GM12878 (cell line): ENCODE data around the gene PKM. TPM values are rescaled to one million over a fixed set of nuclear protein-coding genes. Genes with fewer than 3 reads are reported as not detected.

ENCODE experiments used
- CEBPB ChIP-seq, 2 experiments: fragments of 150-350 bp in 1 of 2; IDR thresholded peaks; 2 replicates each; pipeline ENCODE4 v1.6.1; 2012 to 2014; ENCODE audit warnings: low read depth in 2 of 2, low read length in 2 of 2, borderline replicate concordance in 1 of 2, inconsistent platforms in 1 of 2
- GABPA ChIP-seq: IDR thresholded peaks from 2 replicates; pipeline ENCODE4 v1.6.1; 2014; ENCODE audit warnings: antibody characterized with exemption, low read depth, mild to moderate bottlenecking, inconsistent platforms
- MEF2B ChIP-seq: fragments of 450-650 bp; IDR thresholded peaks from 2 replicates; pipeline ENCODE4 v1.6.1; 2018; ENCODE audit warnings: mild to moderate bottlenecking, moderate library complexity; ENCODE audit not compliant: partially characterized antibody, poor library complexity, severe bottlenecking
- MTA2 ChIP-seq: fragments of 450-650 bp; IDR thresholded peaks from 2 replicates; pipeline ENCODE4 v1.6.1; 2016; ENCODE audit warnings: low read depth, mild to moderate bottlenecking, moderate library complexity
- MXI1 ChIP-seq: fragments of 150-350 bp; IDR thresholded peaks from 2 replicates; pipeline ENCODE4 v1.6.1; 2011; ENCODE audit warnings: low read depth, mild to moderate bottlenecking, inconsistent platforms, low read length, improper control_type of control experiment
- MYC ChIP-seq: IDR thresholded peaks from 2 replicates; pipeline ENCODE4 v1.6.1; 2011; ENCODE audit warnings: mild to moderate bottlenecking, low read length, moderate library complexity, inconsistent platforms; ENCODE audit not compliant: insufficient read depth, insufficient replicate concordance, insufficient read length, severe bottlenecking
- RAD21 ChIP-seq: IDR thresholded peaks from 2 replicates; pipeline ENCODE4 v1.6.1; 2011; ENCODE audit warnings: mild to moderate bottlenecking, low read depth, low read length, moderate library complexity; ENCODE audit not compliant: insufficient read depth
- RCOR1 ChIP-seq: conservative IDR thresholded peaks from 2 replicates; pipeline ENCODE4 v1.6.1; 2012; ENCODE audit warnings: low read depth, low read length, improper control_type of control experiment
- RUNX3 ChIP-seq: IDR thresholded peaks from 2 replicates; pipeline ENCODE4 v1.6.1; 2012; ENCODE audit warnings: low read length, inconsistent platforms
- SRF ChIP-seq, 2 experiments: IDR thresholded peaks; 2 replicates each; pipeline ENCODE4 v1.6.1; 2011; ENCODE audit warnings: low read depth in 2 of 2, low read length in 2 of 2, mild to moderate bottlenecking in 1 of 2, moderate library complexity in 1 of 2
- TCF3 ChIP-seq: IDR thresholded peaks from 2 replicates; pipeline ENCODE4 v1.6.1; 2012; ENCODE audit warnings: low read depth, mild to moderate bottlenecking, low read length, borderline replicate concordance; ENCODE audit not compliant: insufficient read depth
- polyA plus RNA-seq, 11 experiments: library from polyadenylated mRNA; depleted of rRNA in 4 of 11; unstranded in 6 of 11; stranded (reverse) in 5 of 11; fragments of >200 nt; fragmentation: Nextera tagmentation in 4 of 11; fragmentation: Illumina TruSeq in 1 of 11; extraction: Ambion mirVana in 4 of 11; extraction: Trizol in 1 of 11; gene quantifications; 1 replicate in 1 of 11; 2 replicates in 10 of 11; pipeline versions ENCODE4 v1.2.1 to v1.2.3, GENCODE V29; 2011 to 2016; ENCODE audit warnings: inconsistent platforms in 2 of 11, missing spikeins in 2 of 11, low read depth in 1 of 11
- total RNA-seq, 4 experiments: library from RNA; depleted of rRNA in 3 of 4; stranded (reverse); fragments of >200 nt in 3 of 4; fragmentation: Illumina TruSeq in 1 of 4; extraction: Trizol in 1 of 4; gene quantifications; 2 replicates each; pipeline versions ENCODE4 v1.2.1 to v1.2.3, GENCODE V29; 2013 to 2021
- TF ChIP-seq, protein P1 (sequence below): fragments of 450-650 bp; IDR thresholded peaks from 2 replicates; pipeline ENCODE4 v1.6.1; 2017; ENCODE audit warnings: low read depth, mild to moderate bottlenecking, moderate library complexity
- TF ChIP-seq, protein P2 (sequence below): fragments of 450-650 bp; formaldehyde crosslinking; IDR thresholded peaks from 2 replicates; pipeline ENCODE4 v1.4.0; 2020; ENCODE audit warnings: mild to moderate bottlenecking, moderate library complexity
- TF ChIP-seq, protein P3 (sequence below): IDR thresholded peaks from 2 replicates; pipeline ENCODE4 v1.6.1; 2011; ENCODE audit warnings: borderline replicate concordance, low read depth, mild to moderate bottlenecking, moderate library complexity, mixed read lengths, low read length; ENCODE audit not compliant: insufficient read depth; ENCODE audit errors: extremely low read length
- TF ChIP-seq, protein P4 (sequence below): fragments of 450-650 bp; IDR thresholded peaks from 2 replicates; pipeline ENCODE4 v1.6.1; 2017; ENCODE audit warnings: mild to moderate bottlenecking
- TF ChIP-seq, protein P5 (sequence below): IDR thresholded peaks from 2 replicates; pipeline ENCODE4 v1.6.1; 2012; ENCODE audit warnings: low read depth, low read length, improper control_type of control experiment

Gene PKM
- total and polyA plus RNA-seq, 10 of the 15 experiments (the other 5 are each of a cell fraction or from before 2014, with no cell fraction given), result 491 to 2,011 (median 1,433) TPM

DNA sequence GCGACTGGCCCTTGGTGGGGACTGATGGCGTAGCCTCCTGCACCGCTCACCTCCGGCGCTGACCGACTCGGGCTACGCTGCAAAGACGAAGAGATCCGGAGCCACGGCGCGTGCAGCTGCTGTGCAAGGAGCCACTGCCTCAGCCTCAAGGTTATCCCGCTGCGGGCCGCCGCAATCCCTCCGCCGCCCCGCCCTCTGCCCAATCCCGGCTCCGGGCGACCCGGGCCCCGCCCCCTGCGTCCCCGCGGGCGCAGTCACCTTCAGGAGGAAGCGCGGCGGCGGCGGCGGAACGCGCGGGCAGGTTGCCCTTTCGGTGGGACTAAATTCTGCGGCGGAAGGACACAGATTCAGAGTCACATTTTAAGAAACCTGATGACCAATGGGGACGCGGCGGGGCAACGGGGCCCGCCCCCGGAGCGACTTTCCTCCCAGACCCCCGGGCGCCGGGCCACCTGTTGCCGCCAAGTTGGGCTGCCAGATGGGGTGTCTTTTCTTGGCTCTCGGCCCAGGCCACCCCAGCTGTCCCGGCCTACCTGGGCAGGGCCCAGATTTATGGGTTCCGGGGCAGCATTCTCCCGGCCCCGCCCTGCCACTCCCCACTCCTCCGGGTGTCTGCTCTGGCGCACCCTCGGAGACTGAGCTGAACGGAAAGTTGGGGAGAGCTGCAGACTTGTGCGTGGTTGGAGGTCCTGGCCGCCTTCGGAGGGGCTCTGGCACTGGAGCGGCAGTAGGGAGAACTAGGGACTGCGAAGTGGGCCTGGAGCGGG, at the start of gene PKM (continued):
- TF ChIP-seq, protein P1, sequence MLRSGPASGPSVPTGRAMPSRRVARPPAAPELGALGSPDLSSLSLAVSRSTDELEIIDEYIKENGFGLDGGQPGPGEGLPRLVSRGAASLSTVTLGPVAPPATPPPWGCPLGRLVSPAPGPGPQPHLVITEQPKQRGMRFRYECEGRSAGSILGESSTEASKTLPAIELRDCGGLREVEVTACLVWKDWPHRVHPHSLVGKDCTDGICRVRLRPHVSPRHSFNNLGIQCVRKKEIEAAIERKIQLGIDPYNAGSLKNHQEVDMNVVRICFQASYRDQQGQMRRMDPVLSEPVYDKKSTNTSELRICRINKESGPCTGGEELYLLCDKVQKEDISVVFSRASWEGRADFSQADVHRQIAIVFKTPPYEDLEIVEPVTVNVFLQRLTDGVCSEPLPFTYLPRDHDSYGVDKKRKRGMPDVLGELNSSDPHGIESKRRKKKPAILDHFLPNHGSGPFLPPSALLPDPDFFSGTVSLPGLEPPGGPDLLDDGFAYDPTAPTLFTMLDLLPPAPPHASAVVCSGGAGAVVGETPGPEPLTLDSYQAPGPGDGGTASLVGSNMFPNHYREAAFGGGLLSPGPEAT, result no peak
- TF ChIP-seq TCF3 (peak; percentile 97), CEBPB (IDR thresholded peaks at IDR 0.05; ENCODE audit: borderline replicate concordance in 1 of 2, low read depth in 2 of 2, low read length in 2 of 2) (no peak), RUNX3 (no peak), RCOR1 (0 out of 2 replicates have a peak, but pooled peaks have one; percentile 40), SRF (IDR thresholded peaks at IDR 0.05; ENCODE audit: low read depth in 2 of 2, low read length in 2 of 2) (no peak), MYC (peak; percentile 8), GABPA (no peak), MTA2 (0 out of 2 replicates have a peak, but pooled peaks have one; percentile 30), RAD21 (no peak), MXI1 (peak; percentile 72), MEF2B (peak; percentile 76)
- TF ChIP-seq, protein P2, sequence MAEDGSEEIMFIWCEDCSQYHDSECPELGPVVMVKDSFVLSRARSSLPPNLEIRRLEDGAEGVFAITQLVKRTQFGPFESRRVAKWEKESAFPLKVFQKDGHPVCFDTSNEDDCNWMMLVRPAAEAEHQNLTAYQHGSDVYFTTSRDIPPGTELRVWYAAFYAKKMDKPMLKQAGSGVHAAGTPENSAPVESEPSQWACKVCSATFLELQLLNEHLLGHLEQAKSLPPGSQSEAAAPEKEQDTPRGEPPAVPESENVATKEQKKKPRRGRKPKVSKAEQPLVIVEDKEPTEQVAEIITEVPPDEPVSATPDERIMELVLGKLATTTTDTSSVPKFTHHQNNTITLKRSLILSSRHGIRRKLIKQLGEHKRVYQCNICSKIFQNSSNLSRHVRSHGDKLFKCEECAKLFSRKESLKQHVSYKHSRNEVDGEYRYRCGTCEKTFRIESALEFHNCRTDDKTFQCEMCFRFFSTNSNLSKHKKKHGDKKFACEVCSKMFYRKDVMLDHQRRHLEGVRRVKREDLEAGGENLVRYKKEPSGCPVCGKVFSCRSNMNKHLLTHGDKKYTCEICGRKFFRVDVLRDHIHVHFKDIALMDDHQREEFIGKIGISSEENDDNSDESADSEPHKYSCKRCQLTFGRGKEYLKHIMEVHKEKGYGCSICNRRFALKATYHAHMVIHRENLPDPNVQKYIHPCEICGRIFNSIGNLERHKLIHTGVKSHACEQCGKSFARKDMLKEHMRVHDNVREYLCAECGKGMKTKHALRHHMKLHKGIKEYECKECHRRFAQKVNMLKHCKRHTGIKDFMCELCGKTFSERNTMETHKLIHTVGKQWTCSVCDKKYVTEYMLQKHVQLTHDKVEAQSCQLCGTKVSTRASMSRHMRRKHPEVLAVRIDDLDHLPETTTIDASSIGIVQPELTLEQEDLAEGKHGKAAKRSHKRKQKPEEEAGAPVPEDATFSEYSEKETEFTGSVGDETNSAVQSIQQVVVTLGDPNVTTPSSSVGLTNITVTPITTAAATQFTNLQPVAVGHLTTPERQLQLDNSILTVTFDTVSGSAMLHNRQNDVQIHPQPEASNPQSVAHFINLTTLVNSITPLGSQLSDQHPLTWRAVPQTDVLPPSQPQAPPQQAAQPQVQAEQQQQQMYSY, result no peak
- TF ChIP-seq, protein P3, sequence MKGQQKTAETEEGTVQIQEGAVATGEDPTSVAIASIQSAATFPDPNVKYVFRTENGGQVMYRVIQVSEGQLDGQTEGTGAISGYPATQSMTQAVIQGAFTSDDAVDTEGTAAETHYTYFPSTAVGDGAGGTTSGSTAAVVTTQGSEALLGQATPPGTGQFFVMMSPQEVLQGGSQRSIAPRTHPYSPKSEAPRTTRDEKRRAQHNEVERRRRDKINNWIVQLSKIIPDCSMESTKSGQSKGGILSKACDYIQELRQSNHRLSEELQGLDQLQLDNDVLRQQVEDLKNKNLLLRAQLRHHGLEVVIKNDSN, result no peak
- TF ChIP-seq, protein P4, sequence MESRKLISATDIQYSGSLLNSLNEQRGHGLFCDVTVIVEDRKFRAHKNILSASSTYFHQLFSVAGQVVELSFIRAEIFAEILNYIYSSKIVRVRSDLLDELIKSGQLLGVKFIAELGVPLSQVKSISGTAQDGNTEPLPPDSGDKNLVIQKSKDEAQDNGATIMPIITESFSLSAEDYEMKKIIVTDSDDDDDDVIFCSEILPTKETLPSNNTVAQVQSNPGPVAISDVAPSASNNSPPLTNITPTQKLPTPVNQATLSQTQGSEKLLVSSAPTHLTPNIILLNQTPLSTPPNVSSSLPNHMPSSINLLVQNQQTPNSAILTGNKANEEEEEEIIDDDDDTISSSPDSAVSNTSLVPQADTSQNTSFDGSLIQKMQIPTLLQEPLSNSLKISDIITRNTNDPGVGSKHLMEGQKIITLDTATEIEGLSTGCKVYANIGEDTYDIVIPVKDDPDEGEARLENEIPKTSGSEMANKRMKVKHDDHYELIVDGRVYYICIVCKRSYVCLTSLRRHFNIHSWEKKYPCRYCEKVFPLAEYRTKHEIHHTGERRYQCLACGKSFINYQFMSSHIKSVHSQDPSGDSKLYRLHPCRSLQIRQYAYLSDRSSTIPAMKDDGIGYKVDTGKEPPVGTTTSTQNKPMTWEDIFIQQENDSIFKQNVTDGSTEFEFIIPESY, result no peak
- TF ChIP-seq, protein P5, sequence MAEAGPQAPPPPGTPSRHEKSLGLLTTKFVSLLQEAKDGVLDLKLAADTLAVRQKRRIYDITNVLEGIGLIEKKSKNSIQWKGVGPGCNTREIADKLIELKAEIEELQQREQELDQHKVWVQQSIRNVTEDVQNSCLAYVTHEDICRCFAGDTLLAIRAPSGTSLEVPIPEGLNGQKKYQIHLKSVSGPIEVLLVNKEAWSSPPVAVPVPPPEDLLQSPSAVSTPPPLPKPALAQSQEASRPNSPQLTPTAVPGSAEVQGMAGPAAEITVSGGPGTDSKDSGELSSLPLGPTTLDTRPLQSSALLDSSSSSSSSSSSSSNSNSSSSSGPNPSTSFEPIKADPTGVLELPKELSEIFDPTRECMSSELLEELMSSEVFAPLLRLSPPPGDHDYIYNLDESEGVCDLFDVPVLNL, result no peak
